Hindlimb muscle (tissue), 1 donor: ENCODE measurements around the gene CAMP. TPM values are rescaled to one million over a fixed set of nuclear protein-coding genes. Genes with fewer than 3 reads are reported as not detected.
"Not testable (repeated sequence)": the region's sequence is repeated elsewhere in the genome, so short reads cannot be mapped to it uniquely, and the experiment has no call there.

Experiments used
- DNase-seq: peaks from one replicate; pipeline ENCODE4 v3.0.0-alpha.2; 2013
- polyA plus RNA-seq: library from polyadenylated mRNA; unstranded; fragments of 120-200 nt; gene quantifications from one replicate; pipeline ENCODE4 v1.2.1, GENCODE V29; 2013; ENCODE audit not compliant: insufficient read length

Gene CAMP
- polyA plus RNA-seq, 1 donor, result 0.98 TPM

- no peak for DNase-seq
Measured at GRCh38 chr3:48267782-48268181, 44.5 kb downstream of the CAMP start.

DNA sequence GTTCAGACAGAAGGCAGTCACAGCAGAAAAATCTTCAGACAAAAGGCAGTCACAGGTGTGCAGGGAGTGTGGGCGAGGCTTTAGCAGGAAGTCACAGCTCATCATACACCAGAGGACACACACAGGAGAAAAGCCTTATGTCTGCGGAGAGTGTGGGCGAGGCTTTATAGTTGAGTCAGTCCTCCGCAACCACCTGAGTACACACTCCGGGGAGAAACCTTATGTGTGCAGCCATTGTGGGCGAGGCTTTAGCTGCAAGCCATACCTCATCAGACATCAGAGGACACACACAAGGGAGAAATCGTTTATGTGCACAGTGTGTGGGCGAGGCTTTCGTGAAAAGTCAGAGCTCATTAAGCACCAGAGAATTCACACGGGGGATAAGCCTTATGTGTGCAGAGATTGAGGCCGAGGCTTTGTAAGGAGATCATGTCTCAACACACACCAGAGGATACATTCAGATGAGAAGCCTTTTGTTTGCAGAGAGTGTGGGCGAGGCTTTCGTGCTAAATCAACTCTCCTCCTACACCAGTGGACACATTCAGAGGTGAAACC, 45.2 kb downstream of the CAMP start:
- DNase-seq, result no peak

GRCh38 chr3:48268936-48269561, 45.8 kb downstream of the CAMP start:
- DNase-seq, result no peak

DNA sequence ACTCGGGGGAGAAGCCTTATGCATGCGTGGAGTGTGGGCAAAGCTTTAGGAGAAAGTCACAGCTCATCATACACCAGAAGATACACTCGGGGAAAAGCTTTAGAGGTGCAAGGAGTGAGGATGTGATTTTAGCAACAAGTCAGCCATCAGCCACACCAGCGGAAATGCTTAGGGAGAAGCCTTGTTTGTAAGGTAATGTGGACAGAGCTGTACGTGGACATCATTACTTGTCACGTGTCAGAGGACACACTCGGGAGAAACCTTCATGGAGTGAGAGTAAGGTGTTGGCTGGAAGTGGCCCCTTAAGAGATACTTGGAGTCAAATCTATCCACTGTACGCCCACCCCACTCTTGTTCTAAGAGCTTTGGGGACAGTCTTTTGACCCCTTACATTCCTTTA, 46.3 kb downstream of the CAMP start:
- DNase-seq, result no peak

- no peak for DNase-seq
Measured at GRCh38 chr3:48270306-48270705, 47.0 kb downstream of the CAMP start.

DNA sequence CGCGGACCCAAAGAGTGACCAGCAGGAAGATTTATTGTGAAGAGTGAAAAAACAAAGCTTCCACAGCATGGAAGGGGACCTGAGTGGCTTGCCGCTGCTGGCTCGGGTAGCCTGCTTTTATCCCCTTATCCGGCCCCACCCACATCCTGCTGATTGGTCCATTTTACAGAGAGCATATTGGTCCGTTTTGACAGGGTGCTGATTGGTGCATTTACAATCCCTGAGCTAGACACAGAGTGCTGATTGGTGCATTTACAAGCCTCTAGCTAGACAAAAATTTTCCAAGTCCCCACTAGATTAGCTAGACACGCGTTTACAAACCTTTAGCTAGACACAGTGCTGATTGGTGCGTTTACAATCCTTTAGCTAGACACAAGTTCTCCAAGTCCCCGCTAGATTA, 47.9 kb downstream of the CAMP start:
- not testable (repeated sequence) for DNase-seq

- DNase-seq, result no peak
Measured at GRCh38 chr3:48271763-48272498, 48.6 kb downstream of the CAMP start.

DNA sequence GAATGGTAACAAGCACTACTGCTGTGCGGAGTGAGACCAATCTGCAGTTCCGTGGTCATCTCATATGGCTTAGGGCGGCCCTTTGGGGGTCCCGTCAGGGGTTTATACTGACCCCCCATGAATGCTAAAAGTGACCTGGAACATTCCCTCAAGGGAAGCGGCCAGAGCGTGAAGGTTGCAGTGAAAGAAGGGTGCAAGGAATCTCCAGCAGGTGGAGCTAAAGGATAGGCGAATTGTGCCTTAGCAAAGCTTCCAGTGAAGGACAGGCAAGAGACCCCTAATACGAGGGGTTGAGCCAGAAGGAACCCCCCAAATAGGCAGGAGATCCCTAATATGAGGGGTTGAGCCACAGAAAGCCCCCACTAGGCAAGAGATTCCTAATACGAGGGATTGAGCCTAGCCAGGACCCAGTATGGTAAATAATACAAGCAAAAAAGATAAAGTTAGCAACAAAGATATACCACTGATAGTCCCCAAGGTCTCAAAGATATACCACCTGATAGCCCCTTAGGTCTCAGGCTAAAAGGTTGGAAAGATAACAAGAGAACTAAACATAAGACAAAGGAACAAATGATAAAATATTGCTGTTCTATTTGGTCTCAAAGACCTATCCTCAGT, 50.4 kb downstream of the CAMP start:
- peak; percentile 50 for DNase-seq

DNA sequence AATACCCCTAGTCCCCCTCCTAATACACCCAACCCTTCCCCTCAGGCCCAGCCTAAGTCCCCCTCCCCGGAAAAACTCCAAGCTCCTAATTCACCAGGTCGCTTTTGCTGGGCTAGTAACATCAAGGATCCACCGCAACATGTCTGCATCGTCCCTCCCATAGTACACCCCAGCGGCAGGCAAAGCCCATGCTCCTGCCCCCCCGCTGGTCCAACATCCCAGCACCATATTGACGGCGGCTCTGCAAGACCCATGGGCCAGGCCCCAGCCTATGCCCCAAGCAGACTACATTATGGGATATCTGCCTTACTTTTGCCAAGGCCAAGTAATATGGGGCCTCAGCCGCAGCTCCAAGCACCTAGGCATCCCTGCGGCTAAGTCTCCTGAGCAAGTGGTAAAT, 51.2 kb downstream of the CAMP start:
- DNase-seq, result no peak

Other genes starting within 250 kb of the CAMP start
- 358 TPM for gene MAP4, start 207.1 kb upstream of the CAMP start, polyA plus RNA-seq
- gene CDC25A, start 35.1 kb upstream of the CAMP start, polyA plus RNA-seq, result 4.0 TPM
- gene ZNF589, start 17.6 kb downstream of the CAMP start, polyA plus RNA-seq, result 8.5 TPM
- gene NME6, start 77.9 kb downstream of the CAMP start, polyA plus RNA-seq, result 22.8 TPM
- not detected for gene SPINK8, start 110.2 kb downstream of the CAMP start, polyA plus RNA-seq
- gene FBXW12, start 148.7 kb downstream of the CAMP start, polyA plus RNA-seq, result 0.14 TPM
- gene PLXNB1, start 206.6 kb downstream of the CAMP start, polyA plus RNA-seq, result 32.2 TPM
- gene CCDC51, start 216.6 kb downstream of the CAMP start, polyA plus RNA-seq, result 16.5 TPM
- 187 TPM for gene TMA7, start 216.8 kb downstream of the CAMP start, polyA plus RNA-seq
- gene ATRIP, start 223.2 kb downstream of the CAMP start, polyA plus RNA-seq, result 7.6 TPM